GM19324 (cell line): ENCODE measurements around the gene UQCRQ.
"Not testable (repeated sequence)": the region's sequence is repeated elsewhere in the genome, so short reads cannot be mapped to it uniquely, and the experiment has no call there.

ENCODE experiments used
- ATAC-seq: cut with Tn5 transposase; IDR thresholded peaks from one replicate; pipeline ENCODE4 v1.9.1; 2021; ENCODE audit warnings: mild to moderate bottlenecking, moderate library complexity; ENCODE audit not compliant: unreplicated experiment, low FRiP score

Gene UQCRQ

DNA sequence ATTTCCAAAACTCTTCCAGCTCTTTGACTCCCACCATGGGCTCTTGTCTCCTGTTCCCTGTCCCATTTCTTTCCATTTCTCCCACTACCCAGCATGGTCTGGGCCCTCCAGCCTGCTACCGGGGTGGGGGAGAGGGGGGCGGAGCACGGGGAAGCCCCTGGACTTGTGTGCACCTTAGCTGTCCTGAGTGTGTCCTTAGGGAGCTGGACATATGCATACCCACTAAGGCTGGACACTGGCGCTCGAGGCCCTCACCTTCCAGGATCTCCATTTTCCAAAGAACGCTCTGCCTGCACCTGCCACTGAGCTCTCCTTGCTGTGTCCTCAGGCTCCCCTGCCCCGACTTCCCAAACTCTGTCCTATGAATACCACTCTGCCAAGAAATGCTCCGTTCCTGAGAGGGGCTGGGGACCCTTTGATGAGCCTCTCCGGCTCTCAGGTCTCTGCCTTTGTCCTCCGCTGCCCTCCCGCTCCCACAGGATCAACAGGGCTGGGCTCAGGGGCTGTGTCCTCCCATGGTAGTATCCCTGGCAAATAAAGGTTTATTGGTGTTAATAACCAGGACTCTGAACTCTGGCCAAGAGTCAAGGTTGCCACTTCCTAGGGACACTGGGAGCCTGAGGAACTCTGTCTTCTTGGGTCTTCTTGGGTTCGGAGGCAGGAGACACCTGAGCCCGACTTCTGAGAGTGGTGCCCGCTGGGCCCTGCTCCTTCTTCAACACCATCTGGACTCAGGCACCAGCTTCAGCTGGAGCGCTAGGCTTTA is 35.2 kb upstream of the UQCRQ start:
- no peak for ATAC-seq

DNA sequence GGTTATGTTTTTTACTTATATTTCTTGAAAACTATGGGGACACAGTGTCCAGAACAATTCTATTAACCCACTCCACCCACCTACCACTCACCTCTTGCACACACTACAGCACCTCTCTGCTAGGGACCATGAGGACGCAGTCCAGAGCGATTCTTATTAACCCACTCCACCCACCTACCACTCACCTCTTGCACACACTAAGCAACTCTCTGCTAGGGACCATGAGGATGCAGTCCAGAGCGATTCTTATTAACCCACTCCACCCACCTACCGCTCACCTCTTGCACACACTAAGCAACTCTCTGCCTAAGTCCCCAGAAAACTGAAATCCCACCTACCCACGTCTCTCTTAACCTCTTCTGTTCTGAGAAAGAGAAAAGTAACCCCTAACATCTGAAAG is 33.8 kb upstream of the UQCRQ start:
- ATAC-seq = no peak

DNA sequence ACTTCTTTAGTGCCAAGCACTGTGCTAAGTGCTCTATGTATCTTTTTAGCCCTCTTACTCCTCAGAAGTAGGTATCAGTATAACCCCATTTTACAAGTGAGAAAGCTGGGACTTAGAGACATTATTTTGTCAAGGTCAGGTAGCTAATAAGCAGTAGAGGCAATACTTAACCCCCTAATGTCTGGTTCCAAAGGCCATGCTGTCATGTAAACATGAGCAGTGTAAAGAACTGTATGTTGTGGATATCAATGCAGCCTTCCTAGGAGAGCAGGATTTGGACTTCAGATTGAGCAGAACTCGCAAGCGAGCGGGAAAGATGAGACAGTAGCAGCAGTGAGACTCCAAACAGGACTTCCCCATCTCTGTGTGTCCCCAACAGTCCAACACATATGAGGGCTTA is 32.4 kb upstream of the UQCRQ start:
- no peak for ATAC-seq

DNA sequence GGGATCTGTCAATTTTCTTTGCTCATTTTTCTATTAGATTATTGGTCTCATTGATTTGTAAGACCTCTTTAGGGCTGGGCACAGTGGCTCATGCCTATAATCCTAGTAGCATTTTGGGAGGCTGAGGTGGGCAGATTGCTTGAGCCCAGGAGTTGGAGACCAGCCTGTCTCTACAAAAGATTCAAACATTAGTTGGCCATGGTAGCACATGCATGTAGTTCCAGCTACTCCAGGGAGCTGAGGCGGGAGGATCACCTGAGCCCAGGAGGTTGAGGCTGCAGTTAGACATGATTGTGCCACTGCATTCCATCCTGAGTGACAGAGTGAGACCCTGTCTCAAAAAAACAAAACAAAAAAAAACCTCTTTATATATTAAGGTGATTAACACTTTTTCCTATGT is 29.6 kb upstream of the UQCRQ start:
- no peak for ATAC-seq

DNA sequence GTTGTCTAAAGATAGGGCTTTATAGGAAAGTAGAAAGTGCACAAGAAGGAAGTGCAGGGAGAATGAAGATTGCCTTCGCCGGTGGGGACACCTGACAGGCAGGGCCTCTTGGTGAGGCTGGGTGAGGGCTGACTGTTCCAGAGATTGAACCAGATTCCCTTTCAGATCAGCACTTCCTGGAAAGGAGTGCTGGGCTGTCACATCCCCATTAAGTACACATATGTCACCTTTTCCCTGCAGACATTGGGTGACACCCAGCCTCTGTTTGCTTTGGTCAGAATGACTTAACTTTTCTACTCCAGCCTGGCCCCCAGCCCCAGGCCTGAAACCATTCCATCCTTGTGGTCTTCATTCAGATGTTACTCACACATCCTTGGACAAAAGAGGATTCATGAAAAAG is 28.6 kb upstream of the UQCRQ start:
- ATAC-seq = no peak

DNA sequence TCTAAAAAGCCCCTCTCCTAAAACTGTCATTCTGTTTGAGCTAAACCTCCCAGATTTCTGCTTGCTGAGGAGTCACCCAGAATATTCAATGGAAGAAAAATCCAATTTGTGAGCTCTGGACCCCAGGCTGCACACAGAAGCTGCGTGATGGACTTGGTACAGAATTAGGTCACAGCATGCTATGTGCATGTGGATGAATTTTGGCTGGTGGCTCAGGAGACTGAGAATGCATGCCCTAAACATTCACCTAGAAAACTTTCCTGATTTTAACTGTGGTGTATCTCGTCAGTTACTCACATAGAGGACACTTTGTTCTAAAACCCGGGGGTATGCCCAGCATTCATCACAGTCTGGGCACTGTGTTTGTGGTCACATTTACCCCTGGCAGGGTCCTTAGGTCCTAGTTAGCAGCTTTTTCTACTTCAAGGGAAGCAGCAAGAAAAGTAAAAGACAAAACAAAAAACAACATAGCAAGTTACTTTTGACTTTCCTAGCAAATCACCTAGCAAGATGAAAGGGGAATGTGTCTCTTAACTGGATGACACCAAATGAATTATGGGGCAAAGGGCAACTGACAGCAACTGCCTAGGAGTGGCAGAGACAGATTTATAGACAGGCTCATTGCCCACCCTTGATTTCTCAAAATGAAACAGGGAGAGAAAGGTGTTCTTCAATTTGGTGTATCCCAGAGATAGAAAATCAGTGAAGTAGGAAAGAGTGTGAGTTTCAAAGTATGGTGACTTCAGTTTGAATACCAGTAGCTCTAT is 27.7 kb upstream of the UQCRQ start:
- ATAC-seq = no peak

DNA sequence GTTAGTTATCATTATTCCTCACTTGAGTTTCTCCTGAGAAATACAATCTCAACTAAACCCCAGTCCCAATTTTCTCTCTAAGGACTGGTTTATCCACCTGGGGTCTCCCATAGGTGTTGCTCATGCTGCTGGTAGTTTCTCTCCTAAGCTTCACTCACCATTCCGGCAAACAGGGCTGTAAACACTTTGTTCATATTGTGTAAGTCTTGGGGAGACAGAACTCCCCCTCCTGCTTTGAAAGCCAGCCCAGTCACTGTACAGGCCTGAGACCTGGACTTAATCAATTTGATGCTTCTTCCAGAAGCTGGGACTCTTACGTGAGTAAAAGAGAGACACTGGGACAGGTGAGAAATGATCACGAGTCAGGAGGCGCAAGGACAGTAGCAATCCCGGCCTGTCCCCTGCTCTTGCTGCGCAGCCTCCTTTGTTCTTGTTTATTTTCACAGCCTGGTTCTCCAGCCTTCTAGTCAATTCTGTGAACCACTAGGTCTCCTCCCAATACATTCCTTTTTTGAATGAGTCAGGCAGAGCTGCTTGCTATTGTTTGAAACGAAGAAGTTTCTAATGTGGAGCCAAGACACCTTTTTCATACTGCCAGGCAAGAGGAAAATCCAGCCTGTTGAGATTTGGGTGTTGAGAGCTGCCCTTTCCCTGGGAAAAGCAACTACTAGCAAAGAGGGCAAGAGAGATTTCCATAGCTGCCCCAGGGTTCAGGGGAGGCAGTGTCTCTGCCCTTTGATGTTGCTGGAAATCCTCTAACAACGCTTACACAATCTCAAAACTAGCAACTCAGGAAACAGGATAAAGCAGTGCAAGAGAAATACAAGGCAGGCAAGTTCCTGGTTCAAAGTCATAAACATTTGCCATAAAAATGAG is 26.8 kb upstream of the UQCRQ start:
- ATAC-seq = no peak

DNA sequence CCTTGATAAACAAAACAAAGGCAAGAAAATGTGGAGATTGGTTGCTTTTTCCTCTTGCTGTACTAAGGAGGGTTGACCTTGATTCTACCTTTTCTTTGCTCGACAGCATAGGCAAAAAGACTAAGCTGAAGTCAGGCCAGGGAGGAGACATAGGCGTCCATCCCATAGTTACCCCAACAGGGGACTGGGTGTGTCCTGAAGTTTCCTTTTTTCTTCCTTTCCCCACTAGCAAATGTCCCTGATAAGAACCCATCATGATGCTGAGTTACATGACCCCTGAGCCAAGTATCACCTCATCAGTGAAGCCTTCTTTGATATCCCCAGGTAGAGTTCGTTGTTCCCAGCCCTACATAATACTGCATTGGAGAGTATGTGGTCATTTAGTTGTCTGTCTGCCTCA is 26.1 kb upstream of the UQCRQ start:
- no peak for ATAC-seq

DNA sequence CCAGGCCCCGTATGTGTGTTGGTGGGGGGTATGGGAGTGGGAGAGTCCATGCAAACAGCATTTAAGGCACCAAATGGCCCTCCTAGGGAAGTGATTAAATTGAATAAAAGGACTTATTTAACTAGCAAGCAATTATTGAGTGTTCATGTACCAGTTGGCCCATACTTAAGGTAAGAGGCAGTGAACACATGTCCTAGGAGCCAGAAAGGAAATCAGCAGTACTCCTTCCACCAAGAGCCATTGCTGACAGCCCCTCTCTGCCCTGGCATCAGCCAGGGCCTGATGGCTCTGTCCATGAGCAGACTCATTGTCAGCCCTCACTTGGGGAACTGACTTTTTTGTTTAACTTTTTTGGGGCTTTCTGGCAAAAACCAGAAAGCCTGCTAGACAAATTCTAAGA is 25.5 kb upstream of the UQCRQ start:
- ATAC-seq = no peak

DNA sequence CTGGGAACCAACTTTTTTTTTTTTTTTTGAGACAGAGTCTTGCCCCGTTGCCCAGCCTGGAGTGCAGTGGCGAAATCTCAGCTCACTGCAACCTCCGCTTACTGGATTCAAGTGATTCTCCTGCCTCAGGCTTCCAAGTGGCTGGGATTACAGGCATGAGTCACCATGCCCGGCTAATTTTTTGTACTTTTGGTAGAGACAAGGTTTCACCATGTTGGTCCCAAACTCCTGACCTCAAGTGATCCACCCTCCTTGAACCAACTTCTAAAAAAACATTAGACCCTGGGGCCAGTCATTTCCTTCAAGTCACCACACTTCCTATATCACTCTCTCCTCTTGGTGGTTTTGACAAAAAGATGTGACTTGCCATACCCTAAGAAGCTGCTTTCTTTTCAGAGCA is 25.1 kb upstream of the UQCRQ start:
- no peak for ATAC-seq

DNA sequence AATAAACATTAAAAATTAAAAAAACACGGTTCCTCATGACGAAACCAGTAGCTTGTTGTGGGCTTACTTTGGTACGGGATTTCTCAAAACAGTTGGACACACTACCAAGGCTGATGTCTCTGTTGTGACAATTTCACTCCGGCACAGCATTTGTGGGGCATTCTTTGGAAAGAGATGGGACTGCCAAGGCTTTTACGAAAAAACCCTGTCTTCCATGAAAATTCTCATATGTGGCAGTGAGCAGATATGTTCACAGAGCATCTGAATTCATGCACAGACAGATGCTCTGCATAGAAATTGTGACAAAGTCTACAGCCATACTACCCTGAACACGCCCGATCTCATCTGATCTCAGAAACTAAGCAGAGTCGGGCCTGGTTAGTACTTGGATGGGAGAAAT is 18.2 kb upstream of the UQCRQ start:
- no peak for ATAC-seq

DNA sequence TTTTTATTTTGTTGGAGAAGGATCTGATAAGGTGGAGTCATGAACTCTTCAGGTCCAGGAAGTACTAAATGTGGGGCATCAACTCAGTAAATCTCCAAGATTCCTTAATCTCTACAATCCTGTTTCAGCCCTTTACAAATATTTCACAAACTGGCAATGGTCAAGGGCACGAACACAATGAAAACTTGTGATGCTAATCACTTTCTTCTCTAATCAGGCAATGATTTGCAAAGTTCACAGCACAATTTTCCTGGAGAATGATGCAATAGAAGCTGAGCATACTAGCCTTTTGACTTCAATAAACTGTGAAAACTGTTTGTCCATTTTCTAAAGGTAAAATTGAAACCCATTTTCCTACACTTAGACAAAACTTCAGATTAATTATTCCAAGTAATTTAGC is 17.1 kb upstream of the UQCRQ start:
- ATAC-seq = no peak

DNA sequence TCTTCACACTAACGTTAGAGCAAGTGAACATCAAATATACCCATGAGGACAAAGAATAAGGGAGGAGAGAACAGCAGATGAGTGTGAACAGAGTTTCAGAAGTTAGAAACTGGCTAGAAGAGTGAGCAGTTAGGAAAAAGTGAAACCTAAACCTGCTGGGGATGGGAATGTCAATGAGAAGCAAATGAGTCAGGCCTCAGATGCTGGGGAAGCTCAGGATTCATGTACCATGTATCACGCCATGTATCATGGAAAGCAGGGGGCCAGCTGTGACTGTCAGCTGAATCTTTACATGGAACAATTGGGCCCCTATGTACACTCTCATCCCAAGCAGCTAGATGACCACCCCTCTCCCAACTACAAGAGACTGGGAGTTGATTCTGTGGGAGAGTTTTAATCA is 16.4 kb upstream of the UQCRQ start:
- no peak for ATAC-seq

DNA sequence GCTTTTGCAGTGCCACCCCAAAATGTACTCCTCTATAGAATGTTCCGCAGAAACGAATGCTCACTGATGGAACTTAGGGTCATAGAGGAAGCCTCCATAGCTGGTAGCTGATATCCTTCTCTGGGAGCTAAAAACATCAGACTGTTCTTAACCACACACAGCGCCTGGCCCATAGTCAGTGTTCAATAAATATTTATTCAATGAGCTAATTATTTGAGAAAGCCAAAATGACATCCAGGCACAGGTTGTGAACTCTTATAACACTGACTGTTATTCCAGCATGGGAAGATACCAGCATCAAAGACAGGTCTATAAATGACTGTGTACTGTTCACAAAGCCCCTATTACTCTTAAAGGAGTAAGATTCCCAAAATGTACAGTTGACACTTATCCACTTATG is 13.1 kb upstream of the UQCRQ start:
- ATAC-seq = no peak

DNA sequence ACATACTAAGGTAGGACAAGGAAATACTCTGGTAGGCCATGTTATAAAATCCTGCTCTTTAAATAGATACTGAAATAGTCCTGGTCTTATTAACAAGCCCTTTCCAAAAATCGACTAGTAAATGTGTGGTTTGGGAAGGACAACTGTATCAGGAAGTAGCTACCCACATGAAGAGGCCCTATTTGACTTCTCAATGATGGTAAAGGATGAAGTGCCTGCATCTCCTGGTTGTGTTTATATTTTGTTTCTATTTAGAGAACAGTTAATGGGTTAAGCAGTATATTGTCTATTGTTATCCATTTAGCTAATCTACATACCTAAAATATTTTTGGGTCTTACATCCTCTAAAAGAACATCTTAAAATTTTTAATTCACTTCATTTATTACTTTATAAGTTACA is 12.7 kb upstream of the UQCRQ start:
- no peak for ATAC-seq

DNA sequence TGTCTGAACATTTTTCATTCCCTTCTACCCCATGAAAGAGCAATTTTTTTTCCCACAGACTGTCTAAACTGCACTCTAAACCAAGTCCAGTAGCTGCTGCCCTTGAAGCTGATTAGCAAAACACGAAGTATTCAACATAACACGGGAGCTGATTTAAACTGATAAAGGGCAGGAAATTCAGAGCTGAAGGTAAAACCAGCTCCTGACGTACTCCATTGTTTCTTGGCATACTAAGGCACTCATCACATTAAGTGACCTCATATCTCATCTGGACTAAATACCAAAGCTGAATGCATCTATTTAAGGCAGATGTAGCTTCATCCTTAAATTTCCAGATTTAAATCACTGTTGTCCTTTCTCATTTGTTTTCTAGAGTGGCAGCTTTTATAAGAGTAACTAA is 12.1 kb upstream of the UQCRQ start:
- no peak for ATAC-seq

DNA sequence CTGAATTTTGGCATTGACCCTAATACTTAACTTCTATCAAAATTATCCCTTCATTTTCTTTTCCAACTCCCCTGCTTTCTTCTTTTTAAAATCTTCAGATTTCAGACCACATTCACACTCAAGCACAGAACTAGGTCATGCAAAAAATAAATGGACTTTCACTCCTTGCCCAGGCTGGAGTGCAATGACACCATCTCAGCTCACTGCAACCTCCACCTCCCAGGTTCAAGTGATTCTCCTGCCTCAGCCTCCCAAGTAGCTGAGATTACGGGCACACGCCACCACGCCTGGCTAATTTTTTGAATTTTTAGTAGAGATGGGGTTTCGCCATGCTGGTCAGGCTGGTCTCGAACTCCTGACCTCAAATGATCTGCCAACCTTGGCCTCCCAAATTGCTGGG is 11.4 kb upstream of the UQCRQ start:
- not testable (repeated sequence) for ATAC-seq

DNA sequence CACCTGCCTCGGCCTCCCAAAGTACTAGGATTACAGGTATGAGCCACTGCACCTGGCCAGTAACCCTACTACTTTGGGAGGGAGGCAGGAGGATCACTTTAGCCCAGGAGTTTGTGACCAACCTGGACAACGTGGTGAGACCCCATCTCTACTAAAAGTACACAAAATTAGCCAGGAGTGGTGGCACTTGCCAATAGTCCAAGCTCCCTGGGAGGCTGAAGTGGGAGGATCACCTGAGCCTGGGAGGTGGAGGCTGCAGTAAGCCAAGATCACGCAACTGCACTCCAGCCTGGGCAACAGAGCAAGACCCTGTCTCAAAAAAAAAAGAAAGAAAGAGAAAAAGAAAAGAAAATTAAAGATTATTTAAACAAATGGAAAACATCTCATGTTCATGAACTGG is 10.4 kb upstream of the UQCRQ start:
- no peak for ATAC-seq

DNA sequence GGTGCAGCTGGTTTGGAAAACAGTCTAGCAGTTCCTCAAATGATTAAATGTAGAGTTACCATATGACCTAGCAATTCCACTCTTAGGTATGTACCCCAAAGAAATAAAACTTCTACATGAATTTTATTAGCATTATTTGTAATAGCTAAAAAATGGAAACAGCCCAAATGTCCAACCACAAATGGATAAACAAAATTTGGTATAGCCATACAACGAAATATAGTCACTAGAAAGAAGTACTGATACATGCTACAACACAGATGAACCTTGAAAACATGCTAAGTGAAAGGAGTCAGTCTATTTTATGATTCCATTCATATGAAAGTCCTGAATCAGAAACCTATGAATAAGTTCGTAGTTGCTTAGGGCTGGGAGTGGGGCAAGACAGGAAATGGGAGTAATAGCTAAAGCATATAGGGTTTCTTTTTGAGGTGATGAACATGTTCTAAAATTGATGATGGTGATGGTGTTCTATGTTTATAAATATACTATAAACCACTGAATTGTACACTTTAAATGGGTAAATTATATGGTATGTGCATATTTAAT is 6.5 kb upstream of the UQCRQ start:
- ATAC-seq = no peak

DNA sequence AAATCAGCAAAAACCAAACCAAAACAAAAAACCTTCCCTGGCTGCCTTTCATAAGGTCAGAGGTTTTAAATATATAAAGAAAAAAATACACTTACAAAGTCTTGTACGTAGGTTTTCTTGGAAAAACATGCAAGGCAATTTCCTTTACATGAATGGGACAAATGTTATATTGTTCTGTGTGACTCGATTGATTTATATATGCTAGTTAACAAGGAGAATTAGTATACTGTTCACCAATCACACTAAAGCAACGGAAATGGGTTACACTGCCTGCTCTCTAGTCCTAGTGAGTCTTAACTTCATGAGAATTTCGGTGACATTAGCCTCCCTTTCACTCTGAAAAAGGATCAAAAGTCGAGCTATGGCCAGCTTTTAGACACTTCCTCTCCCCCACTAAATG is 5.7 kb upstream of the UQCRQ start:
- no peak for ATAC-seq
